Measurements from ENCODE around the gene HACD2. TPM values are rescaled to one million over a fixed set of nuclear protein-coding genes. Genes with fewer than 3 reads are reported as not detected.

Gene HACD2
- total RNA-seq, 1 experiment from 2014 or later = 17.1 TPM

Other genes starting within 250 kb of the HACD2 start
- not detected in 2 replicates for gene ADCY5, start 136.0 kb downstream of the HACD2 start, total RNA-seq (2014; rRNA removed; shearing (Covaris generic); ENCODE audit: low replicate concordance)

Measured in MG63 (cell line).